K562 (cell line): ENCODE data around the gene API5. TPM values are rescaled to one million over a fixed set of nuclear protein-coding genes. Genes with fewer than 3 reads are reported as not detected.
A peak's percentile ranks its signal among the peaks of the same experiment; 100 is the strongest.

ENCODE experiments used
- DPF2 ChIP-seq: fragments of 450-650 bp; IDR thresholded peaks from 2 replicates; pipeline ENCODE4 v1.6.1; 2016
- KLF16 ChIP-seq: IDR thresholded peaks from 2 replicates; pipeline ENCODE4 v1.6.1; 2016; ENCODE audit warnings: antibody characterized with exemption
- NR2C2 ChIP-seq, 2 experiments: fragments of 200-800 bp in 1 of 2; sonication (Bioruptor generic) in 1 of 2; sonication (generic) in 1 of 2; formaldehyde crosslinking in 1 of 2; IDR thresholded peaks; 2 replicates each; pipeline versions ENCODE4 v1.6.1 to v1.8.0; 2016 to 2022; ENCODE audit warnings: mild to moderate bottlenecking in 1 of 2, missing compliant biosample characterization in 1 of 2, missing genetic modification characterization in 1 of 2, missing genetic modification reagents in 1 of 2
- NR4A1 ChIP-seq, 2 experiments: fragments of 250-450 bp in 1 of 2; fragments of 450-650 bp in 1 of 2; sonication (Bioruptor Pico) in 1 of 2; IDR thresholded peaks; 2 replicates each; pipeline versions ENCODE4 v1.4.0 to v1.6.1; 2016 to 2020; ENCODE audit warnings: mild to moderate bottlenecking in 2 of 2, missing compliant biosample characterization in 1 of 2, missing genetic modification characterization in 1 of 2, moderate library complexity in 1 of 2
- SAFB2 ChIP-seq: fragments of 200-400 bp; formaldehyde crosslinking; IDR thresholded peaks from 2 replicates; pipeline ENCODE4 v1.6.1; 2018; ENCODE audit warnings: borderline replicate concordance, low read length, low read depth, moderate library complexity; ENCODE audit not compliant: severe bottlenecking
- TAF9B ChIP-seq: fragments of 450-650 bp; IDR thresholded peaks from 2 replicates; pipeline ENCODE4 v1.6.1; 2018; ENCODE audit warnings: mild to moderate bottlenecking; ENCODE audit not compliant: partially characterized antibody
- TARDBP ChIP-seq: fragments of 450-650 bp; IDR thresholded peaks from 2 replicates; pipeline ENCODE4 v1.6.1; 2016
- ZBTB17 ChIP-seq: fragments of 450-650 bp; formaldehyde crosslinking; IDR thresholded peaks from 2 replicates; pipeline ENCODE4 v1.4.0; 2020; ENCODE audit warnings: mild to moderate bottlenecking
- ZFPM2 ChIP-seq: fragments of 250-450 bp; sonication (Bioruptor Pico); IDR thresholded peaks from 2 replicates; pipeline ENCODE4 v1.5.1; 2022; ENCODE audit warnings: mild to moderate bottlenecking
- ZNF318 ChIP-seq, 2 experiments: fragments of 450-650 bp; IDR thresholded peaks; 2 replicates each; pipeline ENCODE4 v1.6.1; 2016; ENCODE audit warnings: mild to moderate bottlenecking in 2 of 2, borderline replicate concordance in 1 of 2, low read depth in 1 of 2, moderate library complexity in 1 of 2
- ZNF639 ChIP-seq, 2 experiments: fragments of 200-800 bp in 1 of 2; sonication (Bioruptor generic) in 1 of 2; sonication (generic) in 1 of 2; formaldehyde crosslinking in 1 of 2; IDR thresholded peaks in 1 of 2; conservative IDR thresholded peaks in 1 of 2; 2 replicates each; pipeline versions ENCODE4 v1.5.0 to v1.6.1; 2016 to 2020; ENCODE audit warnings: missing compliant biosample characterization in 1 of 2, missing genetic modification characterization in 1 of 2, missing genetic modification reagents in 1 of 2
- ZNF77 ChIP-seq: fragments of 250-450 bp; sonication (Bioruptor Pico); IDR thresholded peaks from 2 replicates; pipeline ENCODE4 v1.5.0; 2020
- ZSCAN29 ChIP-seq: fragments of 450-650 bp; IDR thresholded peaks from 2 replicates; pipeline ENCODE4 v1.6.1; 2017
- ZZZ3 ChIP-seq: fragments of 450-650 bp; IDR thresholded peaks from 2 replicates; pipeline ENCODE4 v1.6.1; 2016; ENCODE audit warnings: antibody characterized with exemption, mild to moderate bottlenecking, moderate library complexity
- polyA plus RNA-seq, 8 experiments: library from polyadenylated mRNA; depleted of rRNA in 4 of 8; stranded (reverse) in 5 of 8; unstranded in 3 of 8; fragments of >200 nt; fragmentation: Nextera tagmentation in 2 of 8; fragmentation: Illumina TruSeq in 1 of 8; extraction: Ambion mirVana in 2 of 8; extraction: Trizol in 1 of 8; gene quantifications; 2 replicates each; pipeline versions ENCODE4 v1.2.1 to v1.2.3, GENCODE V29; 2011 to 2014; ENCODE audit warnings: inconsistent platforms in 1 of 8, missing spikeins in 1 of 8
- total RNA-seq, 7 experiments: library from RNA; depleted of rRNA in 6 of 7; stranded (reverse); fragments of >200 nt in 6 of 7; fragmentation: Illumina TruSeq in 2 of 7; extraction: Trizol in 2 of 7; gene quantifications; 2 replicates each; pipeline versions ENCODE4 v1.2.1 to v1.2.3, GENCODE V29; 2011 to 2021; ENCODE audit warnings: low replicate concordance in 1 of 7
- TF ChIP-seq, protein P1 (sequence below): fragments of 450-650 bp; IDR thresholded peaks from 2 replicates; pipeline ENCODE4 v1.6.1; 2016; ENCODE audit warnings: borderline replicate concordance

Gene API5
- total and polyA plus RNA-seq, 9 of the 15 experiments (the other 6 are each of a cell fraction or from before 2014, with no cell fraction given) = 59.8 to 146 (median 123) TPM

GRCh38 chr11:43358801-43359421 lies 47.1 kb downstream of the API5 start, which contains the start of gene TTC17 (continued):
- TF ChIP-seq ZNF318 (IDR thresholded peaks at IDR 0.05; ENCODE audit: borderline replicate concordance in 1 of 2, low read depth in 1 of 2) = no peak
- no peak for TF ChIP-seq DPF2
- no peak for TF ChIP-seq KLF16
- TF ChIP-seq, protein P1, sequence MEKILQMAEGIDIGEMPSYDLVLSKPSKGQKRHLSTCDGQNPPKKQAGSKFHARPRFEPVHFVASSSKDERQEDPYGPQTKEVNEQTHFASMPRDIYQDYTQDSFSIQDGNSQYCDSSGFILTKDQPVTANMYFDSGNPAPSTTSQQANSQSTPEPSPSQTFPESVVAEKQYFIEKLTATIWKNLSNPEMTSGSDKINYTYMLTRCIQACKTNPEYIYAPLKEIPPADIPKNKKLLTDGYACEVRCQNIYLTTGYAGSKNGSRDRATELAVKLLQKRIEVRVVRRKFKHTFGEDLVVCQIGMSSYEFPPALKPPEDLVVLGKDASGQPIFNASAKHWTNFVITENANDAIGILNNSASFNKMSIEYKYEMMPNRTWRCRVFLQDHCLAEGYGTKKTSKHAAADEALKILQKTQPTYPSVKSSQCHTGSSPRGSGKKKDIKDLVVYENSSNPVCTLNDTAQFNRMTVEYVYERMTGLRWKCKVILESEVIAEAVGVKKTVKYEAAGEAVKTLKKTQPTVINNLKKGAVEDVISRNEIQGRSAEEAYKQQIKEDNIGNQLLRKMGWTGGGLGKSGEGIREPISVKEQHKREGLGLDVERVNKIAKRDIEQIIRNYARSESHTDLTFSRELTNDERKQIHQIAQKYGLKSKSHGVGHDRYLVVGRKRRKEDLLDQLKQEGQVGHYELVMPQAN = no peak; the same call in 1 of the 2 replicates
- TF ChIP-seq ZBTB17 = peak; percentile 79; the same call in 1 of the 2 replicates
- TF ChIP-seq ZNF77 (CRISPR knock-in tag) = no peak
- no peak for TF ChIP-seq NR4A1 (CRISPR knock-in tag; IDR thresholded peaks at IDR 0.05)
- TF ChIP-seq NR4A1 (tag; IDR thresholded peaks at IDR 0.05) = no peak; the same call in 1 of the 2 replicates
- TF ChIP-seq SAFB2 = no peak
- peak; percentile 96 for TF ChIP-seq NR2C2 (CRISPR knock-in tag; IDR thresholded peaks at IDR 0.05)
- peak; percentile 99 for TF ChIP-seq NR2C2 (tag; IDR thresholded peaks at IDR 0.05)
- TF ChIP-seq TAF9B = peak; percentile 95
- no peak for TF ChIP-seq ZZZ3
- peak in 1 of 2 experiments; percentile 72; a peak in 2 of 4 replicates for TF ChIP-seq ZNF639 (CRISPR knock-in tag; conservative IDR thresholded peaks at IDR 0.05 in 1 of 2, IDR thresholded peaks at IDR 0.05 in 1 of 2)
- TF ChIP-seq ZSCAN29 = no peak
- TF ChIP-seq ZFPM2 (CRISPR knock-in tag) = no peak
- TF ChIP-seq TARDBP = no peak
